ENCODE results near the gene IQCE.

IQCE gene

DNA sequence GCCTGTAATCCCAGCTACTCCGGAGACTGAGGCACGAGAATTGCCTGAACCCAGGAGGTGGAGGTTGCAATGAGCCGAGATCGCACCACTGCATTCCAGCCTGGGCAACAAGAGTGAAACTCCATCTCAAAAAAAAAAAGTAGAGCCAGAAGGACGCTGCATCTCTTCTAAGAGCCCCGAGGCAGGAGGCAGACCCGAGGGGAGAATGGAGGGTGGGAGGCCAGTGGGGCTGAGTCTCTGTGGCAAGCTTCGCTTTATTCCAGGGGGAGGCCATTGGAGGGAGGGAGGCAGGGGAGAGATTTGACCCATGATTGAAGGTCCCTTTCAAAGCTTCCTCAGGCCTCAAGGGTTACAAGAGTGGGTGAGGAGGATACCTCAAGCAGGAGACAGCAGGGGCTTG lies 91.7 kb downstream of the IQCE start:
- Histone ChIP-seq H3K18ac (ENCODE audit: low read depth in 1 of 2, low read length in 2 of 2) (no peak overlapping the region), H3K14ac (ENCODE audit: low read length in 2 of 2) (no peak overlapping the region), H2BK15ac (ENCODE audit: low read depth, poor library complexity, severe bottlenecking) (no peak overlapping the region), H3K4me1 (ENCODE audit: control insufficient read depth, insufficient read depth, low read depth, low read length) (peaks cover 41% of the 10 kb centered on the region), H3K4me3 (ENCODE audit: insufficient read depth in 1 of 2, low read depth in 1 of 2, low read length in 2 of 2) (peak overlapping the region in 1 of 2 experiments; percentile 9), H4K91ac (ENCODE audit: low read length) (no peak overlapping the region), H2AK5ac (ENCODE audit: low read length, severe bottlenecking) (no peak overlapping the region), H2AFZ (ENCODE audit: low read depth, low read length) (no peak overlapping the region), H4K8ac (ENCODE audit: low read length) (no peak overlapping the region), H3K23ac (ENCODE audit: low read length in 2 of 2) (no peak overlapping the region), H2BK5ac (ENCODE audit: low read depth, low read length, poor library complexity, severe bottlenecking) (no peak overlapping the region), H3K36me3 (ENCODE audit: control insufficient read depth in 1 of 2, insufficient read depth in 2 of 2, low read depth in 1 of 2, low read length in 2 of 2) (peaks cover 55 to 95% of the 10 kb centered on the region in 2 experiments), H2BK120ac (ENCODE audit: low read depth, low read length) (no peak overlapping the region), H2BK12ac (ENCODE audit: low read length in 2 of 2) (no peak overlapping the region), H3K27me3 (ENCODE audit: control insufficient read depth in 1 of 2, insufficient read depth in 1 of 2, low read length in 2 of 2) (no peaks in the 10 kb centered on the region), H3K27ac (ENCODE audit: low read length, poor library complexity, severe bottlenecking) (no peak overlapping the region), H3K4me2 (ENCODE audit: low read length, poor library complexity, severe bottlenecking) (no peak overlapping the region), H3K4ac (ENCODE audit: low read depth in 1 of 2, low read length in 2 of 2) (no peak overlapping the region), H3K9me3 (ENCODE audit: control insufficient read depth, low read length) (no peaks in the 10 kb centered on the region), H3K79me1 (replicated peaks; ENCODE audit: low read length, poor library complexity, severe bottlenecking) (peaks cover 22% of the 10 kb centered on the region), H3K9ac (ENCODE audit: low read length) (no peak overlapping the region)
- peak; percentile 34 for DNase-seq
- 82% methylated on average over 8 of the region's 8 CpGs for WGBS

GRCh38 chr7:2651336-2651735 lies 92.6 kb downstream of the IQCE start:
- 85% methylated on average over 13 of the region's 15 CpGs for WGBS
- no peak overlapping the region for H3K9ac ChIP-seq (ENCODE audit: low read length)
- peaks cover 64 to 96% of the 10 kb centered on the region in 2 experiments for H3K36me3 ChIP-seq (ENCODE audit: control insufficient read depth in 1 of 2, insufficient read depth in 2 of 2, low read depth in 1 of 2, low read length in 2 of 2)
- H2BK15ac ChIP-seq (ENCODE audit: low read depth, poor library complexity, severe bottlenecking), result no peak overlapping the region
- H3K27me3 ChIP-seq (ENCODE audit: control insufficient read depth in 1 of 2, insufficient read depth in 1 of 2, low read length in 2 of 2), result no peaks in the 10 kb centered on the region
- H2AK5ac ChIP-seq (ENCODE audit: low read length, severe bottlenecking), result no peak overlapping the region
- H2BK5ac ChIP-seq (ENCODE audit: low read depth, low read length, poor library complexity, severe bottlenecking), result no peak overlapping the region
- H2BK120ac ChIP-seq (ENCODE audit: low read depth, low read length), result no peak overlapping the region
- no peaks in the 10 kb centered on the region for H3K9me3 ChIP-seq (ENCODE audit: control insufficient read depth, low read length)
- no peak overlapping the region for H3K4me2 ChIP-seq (ENCODE audit: low read length, poor library complexity, severe bottlenecking)
- no peak overlapping the region for H2BK12ac ChIP-seq (ENCODE audit: low read length in 2 of 2)
- no peak overlapping the region for H4K91ac ChIP-seq (ENCODE audit: low read length)
- H3K4me3 ChIP-seq (ENCODE audit: insufficient read depth in 1 of 2, low read depth in 1 of 2, low read length in 2 of 2), result no peak overlapping the region
- H3K18ac ChIP-seq (ENCODE audit: low read depth in 1 of 2, low read length in 2 of 2), result no peak overlapping the region
- H3K23ac ChIP-seq (ENCODE audit: low read length in 2 of 2), result no peak overlapping the region
- no peak overlapping the region for H2AFZ ChIP-seq (ENCODE audit: low read depth, low read length)
- peaks cover 29% of the 10 kb centered on the region for H3K79me1 ChIP-seq (replicated peaks; ENCODE audit: low read length, poor library complexity, severe bottlenecking)
- DNase-seq, result no peak
- no peak overlapping the region for H3K14ac ChIP-seq (ENCODE audit: low read length in 2 of 2)
- H4K8ac ChIP-seq (ENCODE audit: low read length), result no peak overlapping the region
- no peak overlapping the region for H3K4ac ChIP-seq (ENCODE audit: low read depth in 1 of 2, low read length in 2 of 2)
- peaks cover 36% of the 10 kb centered on the region for H3K4me1 ChIP-seq (ENCODE audit: control insufficient read depth, insufficient read depth, low read depth, low read length)
- no peak overlapping the region for H3K27ac ChIP-seq (ENCODE audit: low read length, poor library complexity, severe bottlenecking)

DNA sequence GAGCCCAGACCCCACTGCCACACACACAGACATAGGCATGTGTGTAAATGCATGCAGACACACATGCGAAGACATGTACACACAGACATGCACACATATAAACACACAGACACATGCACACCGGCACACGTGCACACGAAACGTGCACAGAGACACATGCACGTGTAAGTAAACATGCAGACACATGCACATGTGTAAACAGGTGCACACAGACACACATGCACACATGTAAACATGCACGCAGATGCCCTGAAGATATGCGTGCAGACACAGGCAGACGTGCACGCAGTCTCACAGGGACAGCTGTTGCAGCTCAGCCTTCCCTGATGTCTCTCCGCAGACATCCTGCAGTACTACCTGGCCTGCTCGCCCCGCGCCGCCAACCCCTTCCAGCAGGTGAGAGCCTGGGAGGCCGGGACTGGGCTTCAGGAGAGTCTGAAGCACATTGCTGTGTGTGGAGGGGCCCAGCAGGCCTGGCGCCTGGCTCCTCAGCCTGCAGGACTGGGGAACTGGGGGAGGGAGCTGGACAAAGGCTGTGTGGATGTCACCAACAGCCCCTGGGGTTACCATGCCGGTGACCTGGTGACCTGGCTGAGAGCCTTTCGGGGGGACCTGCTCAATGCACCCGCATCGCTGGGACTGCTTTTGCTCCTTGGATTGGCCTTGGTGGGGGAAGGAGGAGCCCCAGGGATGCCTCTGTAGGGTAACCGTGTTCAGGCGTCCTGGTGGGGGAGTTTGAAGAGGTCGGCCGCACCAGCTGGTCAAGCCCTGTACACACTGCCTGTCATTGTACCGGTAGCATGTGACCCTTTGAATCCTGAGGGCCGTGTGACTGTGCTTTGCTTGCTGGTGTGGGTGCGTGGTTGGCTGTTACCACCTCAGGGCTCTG lies 93.3 kb downstream of the IQCE start:
- Histone ChIP-seq H3K18ac (ENCODE audit: low read depth in 1 of 2, low read length in 2 of 2) (no peak overlapping the region), H2BK12ac (ENCODE audit: low read length in 2 of 2) (no peak overlapping the region), H2BK120ac (ENCODE audit: low read depth, low read length) (no peak overlapping the region), H4K8ac (ENCODE audit: low read length) (no peak overlapping the region), H2AFZ (ENCODE audit: low read depth, low read length) (no peak overlapping the region), H3K4me2 (ENCODE audit: low read length, poor library complexity, severe bottlenecking) (no peak overlapping the region), H2BK15ac (ENCODE audit: low read depth, poor library complexity, severe bottlenecking) (no peak overlapping the region), H3K79me1 (replicated peaks; ENCODE audit: low read length, poor library complexity, severe bottlenecking) (peaks cover 33% of the 10 kb centered on the region), H3K36me3 (ENCODE audit: control insufficient read depth in 1 of 2, insufficient read depth in 2 of 2, low read depth in 1 of 2, low read length in 2 of 2) (peaks cover 72 to 96% of the 10 kb centered on the region in 2 experiments), H4K91ac (ENCODE audit: low read length) (no peak overlapping the region), H3K27ac (ENCODE audit: low read length, poor library complexity, severe bottlenecking) (no peak overlapping the region), H2AK5ac (ENCODE audit: low read length, severe bottlenecking) (no peak overlapping the region), H3K4me3 (ENCODE audit: insufficient read depth in 1 of 2, low read depth in 1 of 2, low read length in 2 of 2) (no peak overlapping the region), H3K4me1 (ENCODE audit: control insufficient read depth, insufficient read depth, low read depth, low read length) (peaks cover 30% of the 10 kb centered on the region), H3K4ac (ENCODE audit: low read depth in 1 of 2, low read length in 2 of 2) (no peak overlapping the region), H2BK5ac (ENCODE audit: low read depth, low read length, poor library complexity, severe bottlenecking) (no peak overlapping the region), H3K27me3 (ENCODE audit: control insufficient read depth in 1 of 2, insufficient read depth in 1 of 2, low read length in 2 of 2) (no peaks in the 10 kb centered on the region), H3K23ac (ENCODE audit: low read length in 2 of 2) (no peak overlapping the region), H3K9ac (ENCODE audit: low read length) (no peak overlapping the region), H3K9me3 (ENCODE audit: control insufficient read depth, low read length) (no peaks in the 10 kb centered on the region), H3K14ac (ENCODE audit: low read length in 2 of 2) (no peak overlapping the region)
- no peak for DNase-seq
- WGBS, result 97% methylated on average over 28 of the region's 28 CpGs

DNA sequence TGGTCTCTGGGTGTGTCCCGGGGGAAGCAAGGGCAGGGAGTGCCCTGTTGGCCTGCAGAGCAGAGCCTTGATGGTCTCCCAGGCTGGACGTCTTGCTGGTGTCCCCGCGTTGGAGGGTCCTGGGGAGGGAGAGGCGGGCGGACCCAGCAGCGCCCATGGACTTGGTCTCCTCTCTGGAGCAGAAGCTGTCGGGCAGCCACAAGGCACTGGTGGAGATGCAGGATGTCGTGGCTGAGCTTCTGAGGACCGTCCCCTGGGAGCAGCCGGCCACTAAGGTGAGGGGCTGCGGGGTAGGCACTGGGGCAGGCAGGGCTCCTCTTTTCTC lies 93.9 kb downstream of the IQCE start:
- H2BK120ac ChIP-seq (ENCODE audit: low read depth, low read length), result no peak overlapping the region
- no peak overlapping the region for H2BK15ac ChIP-seq (ENCODE audit: low read depth, poor library complexity, severe bottlenecking)
- H3K4ac ChIP-seq (ENCODE audit: low read depth in 1 of 2, low read length in 2 of 2), result no peak overlapping the region
- no peak overlapping the region for H2BK12ac ChIP-seq (ENCODE audit: low read length in 2 of 2)
- H4K8ac ChIP-seq (ENCODE audit: low read length), result no peak overlapping the region
- no peak overlapping the region for H3K4me3 ChIP-seq (ENCODE audit: insufficient read depth in 1 of 2, low read depth in 1 of 2, low read length in 2 of 2)
- H3K9ac ChIP-seq (ENCODE audit: low read length), result no peak overlapping the region
- peaks cover 36% of the 10 kb centered on the region for H3K79me1 ChIP-seq (replicated peaks; ENCODE audit: low read length, poor library complexity, severe bottlenecking)
- no peak overlapping the region for H2AFZ ChIP-seq (ENCODE audit: low read depth, low read length)
- peaks cover 74 to 96% of the 10 kb centered on the region in 2 experiments for H3K36me3 ChIP-seq (ENCODE audit: control insufficient read depth in 1 of 2, insufficient read depth in 2 of 2, low read depth in 1 of 2, low read length in 2 of 2)
- H3K4me2 ChIP-seq (ENCODE audit: low read length, poor library complexity, severe bottlenecking), result no peak overlapping the region
- H2BK5ac ChIP-seq (ENCODE audit: low read depth, low read length, poor library complexity, severe bottlenecking), result no peak overlapping the region
- H3K14ac ChIP-seq (ENCODE audit: low read length in 2 of 2), result no peak overlapping the region
- no peaks in the 10 kb centered on the region for H3K27me3 ChIP-seq (ENCODE audit: control insufficient read depth in 1 of 2, insufficient read depth in 1 of 2, low read length in 2 of 2)
- H3K23ac ChIP-seq (ENCODE audit: low read length in 2 of 2), result no peak overlapping the region
- no peak overlapping the region for H2AK5ac ChIP-seq (ENCODE audit: low read length, severe bottlenecking)
- no peaks in the 10 kb centered on the region for H3K9me3 ChIP-seq (ENCODE audit: control insufficient read depth, low read length)
- no peak overlapping the region for H3K18ac ChIP-seq (ENCODE audit: low read depth in 1 of 2, low read length in 2 of 2)
- H3K4me1 ChIP-seq (ENCODE audit: control insufficient read depth, insufficient read depth, low read depth, low read length), result peaks cover 30% of the 10 kb centered on the region
- H3K27ac ChIP-seq (ENCODE audit: low read length, poor library complexity, severe bottlenecking), result no peak overlapping the region
- DNase-seq, result no peak
- H4K91ac ChIP-seq (ENCODE audit: low read length), result no peak overlapping the region
- WGBS, result 97% methylated on average over 10 of the region's 12 CpGs
